Neural progenitor cell (in vitro differentiated cells): ENCODE measurements around the gene PTAFR.

Experiments used
- EZH2 ChIP-seq: fragments of 200-600 bp; sonication (generic); IDR thresholded peaks from 2 replicates; pipeline ENCODE4 v1.6.1; 2017; ENCODE audit warnings: antibody characterized with exemption, mild to moderate bottlenecking, moderate library complexity
- TF ChIP-seq, protein P1 (sequence below): fragments of 200-600 bp; sonication (generic); IDR thresholded peaks from 2 replicates; pipeline ENCODE4 v1.5.1; 2017; ENCODE audit warnings: antibody characterized with exemption, mild to moderate bottlenecking

DNA sequence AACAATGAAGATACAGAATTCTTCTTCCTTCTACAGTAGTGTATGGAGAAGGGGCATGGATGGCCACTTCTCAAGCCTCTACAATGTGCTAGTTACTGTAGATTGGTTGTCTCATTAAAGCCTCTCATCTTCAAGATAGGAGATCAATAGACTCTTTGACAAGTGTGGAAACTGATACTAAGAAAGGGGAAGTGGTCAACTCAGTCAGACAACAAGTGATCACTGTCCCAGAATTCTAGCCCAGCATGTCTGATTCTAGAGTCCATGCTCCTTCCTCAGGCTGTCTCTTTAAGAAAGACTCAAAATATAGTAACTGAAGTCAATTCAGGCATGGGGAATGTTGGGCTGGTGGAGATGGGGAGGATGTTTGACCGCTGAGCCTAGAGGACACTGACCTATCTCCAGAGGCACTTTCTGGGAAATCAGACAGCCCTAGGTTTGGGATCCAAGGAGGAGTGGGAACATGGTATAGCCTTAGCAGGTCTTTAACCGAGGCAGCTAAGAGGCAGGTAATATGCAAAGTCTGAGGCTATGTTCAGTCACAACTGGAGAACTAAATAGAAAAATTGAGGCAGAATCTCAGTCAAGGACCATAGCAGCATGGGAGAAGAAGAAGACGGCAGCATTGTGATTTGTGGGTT lies 48.8 kb downstream of the PTAFR start:
- TF ChIP-seq, protein P1, sequence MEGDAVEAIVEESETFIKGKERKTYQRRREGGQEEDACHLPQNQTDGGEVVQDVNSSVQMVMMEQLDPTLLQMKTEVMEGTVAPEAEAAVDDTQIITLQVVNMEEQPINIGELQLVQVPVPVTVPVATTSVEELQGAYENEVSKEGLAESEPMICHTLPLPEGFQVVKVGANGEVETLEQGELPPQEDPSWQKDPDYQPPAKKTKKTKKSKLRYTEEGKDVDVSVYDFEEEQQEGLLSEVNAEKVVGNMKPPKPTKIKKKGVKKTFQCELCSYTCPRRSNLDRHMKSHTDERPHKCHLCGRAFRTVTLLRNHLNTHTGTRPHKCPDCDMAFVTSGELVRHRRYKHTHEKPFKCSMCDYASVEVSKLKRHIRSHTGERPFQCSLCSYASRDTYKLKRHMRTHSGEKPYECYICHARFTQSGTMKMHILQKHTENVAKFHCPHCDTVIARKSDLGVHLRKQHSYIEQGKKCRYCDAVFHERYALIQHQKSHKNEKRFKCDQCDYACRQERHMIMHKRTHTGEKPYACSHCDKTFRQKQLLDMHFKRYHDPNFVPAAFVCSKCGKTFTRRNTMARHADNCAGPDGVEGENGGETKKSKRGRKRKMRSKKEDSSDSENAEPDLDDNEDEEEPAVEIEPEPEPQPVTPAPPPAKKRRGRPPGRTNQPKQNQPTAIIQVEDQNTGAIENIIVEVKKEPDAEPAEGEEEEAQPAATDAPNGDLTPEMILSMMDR: no peak
- TF ChIP-seq EZH2: no peak
